Measurements from ENCODE around the gene CCDC141. TPM values are rescaled to one million over a fixed set of nuclear protein-coding genes. Genes with fewer than 3 reads are reported as not detected.

The CCDC141 gene
- total RNA-seq, 1 donor from 2014 or later = 1.2 TPM

GRCh38 chr2:178943745-178944144 is 106.2 kb downstream of the CCDC141 start:
- Mint-ChIP-seq H3K36me3 (no peaks in the 10 kb centered on the region), H3K27ac (no peak overlapping the region), H3K4me1 (no peaks in the 10 kb centered on the region), H3K27me3 (ENCODE audit: low read depth) (peaks cover 4% of the 10 kb centered on the region), H3K4me3 (no peak overlapping the region), H3K9me3 (peaks cover 6% of the 10 kb centered on the region)
- DNase-seq (ENCODE audit: low spot score in 2 of 2, unreplicated experiment in 2 of 2) = no peak
- TF ChIP-seq CTCF (IDR thresholded peaks at IDR 0.05; ENCODE audit: unreplicated experiment) = no peak

- H3K9me3 Mint-ChIP-seq = peaks cover 46% of the 10 kb centered on the region
- H3K4me1 Mint-ChIP-seq = no peaks in the 10 kb centered on the region
- no peak overlapping the region for H3K27ac Mint-ChIP-seq
- no peak for TF ChIP-seq CTCF (IDR thresholded peaks at IDR 0.05; ENCODE audit: unreplicated experiment)
- no peaks in the 10 kb centered on the region for H3K27me3 Mint-ChIP-seq (ENCODE audit: low read depth)
- H3K36me3 Mint-ChIP-seq = peaks cover 7% of the 10 kb centered on the region
- no peak for DNase-seq (ENCODE audit: low spot score in 2 of 2, unreplicated experiment in 2 of 2)
- no peak overlapping the region for H3K4me3 Mint-ChIP-seq
These were observed 115.4 kb downstream of the CCDC141 start for GRCh38 chr2:178934571-178934970.

- Mint-ChIP-seq H3K4me3 (no peak overlapping the region), H3K9me3 (peaks cover 46% of the 10 kb centered on the region), H3K27me3 (ENCODE audit: low read depth) (no peaks in the 10 kb centered on the region), H3K36me3 (peaks cover 7% of the 10 kb centered on the region), H3K4me1 (peaks cover 3% of the 10 kb centered on the region), H3K27ac (no peak overlapping the region)
- TF ChIP-seq CTCF (IDR thresholded peaks at IDR 0.05; ENCODE audit: unreplicated experiment) = no peak
- DNase-seq (ENCODE audit: low spot score in 2 of 2, unreplicated experiment in 2 of 2) = no peak
These were observed 116.4 kb downstream of the CCDC141 start for GRCh38 chr2:178933493-178933892.

GRCh38 chr2:178928077-178928476 is 121.9 kb downstream of the CCDC141 start:
- no peak overlapping the region for H3K27ac Mint-ChIP-seq
- H3K27me3 Mint-ChIP-seq (ENCODE audit: low read depth) = peaks cover 3% of the 10 kb centered on the region
- H3K36me3 Mint-ChIP-seq = peaks cover 7% of the 10 kb centered on the region
- TF ChIP-seq CTCF (IDR thresholded peaks at IDR 0.05; ENCODE audit: unreplicated experiment) = no peak
- peaks cover 8% of the 10 kb centered on the region for H3K4me1 Mint-ChIP-seq
- no peak for DNase-seq (ENCODE audit: low spot score in 2 of 2, unreplicated experiment in 2 of 2)
- no peak overlapping the region for H3K4me3 Mint-ChIP-seq
- peaks cover 14% of the 10 kb centered on the region for H3K9me3 Mint-ChIP-seq

- DNase-seq (ENCODE audit: low spot score in 2 of 2, unreplicated experiment in 2 of 2) = no peak
- Mint-ChIP-seq H3K4me3 (no peak overlapping the region), H3K27ac (no peak overlapping the region), H3K9me3 (peaks cover 14% of the 10 kb centered on the region), H3K27me3 (ENCODE audit: low read depth) (peaks cover 3% of the 10 kb centered on the region), H3K36me3 (peaks cover 7% of the 10 kb centered on the region), H3K4me1 (peaks cover 15% of the 10 kb centered on the region)
- TF ChIP-seq CTCF (IDR thresholded peaks at IDR 0.05; ENCODE audit: unreplicated experiment) = no peak
These were observed 122.8 kb downstream of the CCDC141 start for GRCh38 chr2:178927173-178927572.

DNA sequence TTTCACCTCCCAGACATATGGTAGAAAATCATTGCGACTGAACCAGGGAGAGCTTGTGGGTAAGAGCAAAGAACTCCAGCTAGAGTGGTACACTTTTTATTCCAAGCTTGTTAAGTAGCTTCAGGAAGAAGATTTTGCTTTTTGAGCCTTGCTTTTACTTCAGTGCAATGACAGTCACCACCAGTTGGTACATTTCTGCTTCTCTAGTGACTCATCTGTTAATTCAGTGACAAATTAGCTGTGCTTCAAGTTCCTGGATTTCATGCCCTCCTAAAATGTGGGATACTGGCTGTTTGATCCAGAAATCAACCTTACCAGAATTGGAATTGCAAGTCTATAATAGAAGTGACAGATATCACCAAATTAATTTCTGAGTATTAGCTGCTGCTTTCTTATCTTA is 125.1 kb downstream of the CCDC141 start:
- DNase-seq (ENCODE audit: low spot score in 2 of 2, unreplicated experiment in 2 of 2) = no peak
- peaks cover 23% of the 10 kb centered on the region for H3K4me1 Mint-ChIP-seq
- H3K27ac Mint-ChIP-seq = no peak overlapping the region
- no peaks in the 10 kb centered on the region for H3K36me3 Mint-ChIP-seq
- peaks cover under 1% of the 10 kb centered on the region for H3K9me3 Mint-ChIP-seq
- H3K27me3 Mint-ChIP-seq (ENCODE audit: low read depth) = peaks cover 3% of the 10 kb centered on the region
- H3K4me3 Mint-ChIP-seq = no peak overlapping the region
- no peak for TF ChIP-seq CTCF (IDR thresholded peaks at IDR 0.05; ENCODE audit: unreplicated experiment)

All from mesothelial cell of epicardium (in vitro differentiated cells).